Breast epithelium (tissue), 4 donors: Measurements from ENCODE around the gene GAB3. TPM values are rescaled to one million over a fixed set of nuclear protein-coding genes. Genes with fewer than 3 reads are reported as not detected.

Experiments used
- DNase-seq, 2 donors: peaks; one replicate each; pipeline ENCODE4 v3.0.0-alpha.2; 2019; ENCODE audit warnings: low spot score in 2 of 2
- H3K27ac ChIP-seq, 2 donors: fragments of 200-600 bp; sonication (generic) in 1 of 2; one replicate each; pipeline ENCODE4 v1.5.1; 2016 to 2019; ENCODE audit warnings: mild to moderate bottlenecking in 1 of 2
- H3K27me3 ChIP-seq, 2 donors: fragments of 200-600 bp; sonication (generic) in 1 of 2; one replicate each; pipeline versions ENCODE4 v1.5.1 to v1.6.0; 2017 to 2019; ENCODE audit warnings: control low read depth in 1 of 2, mild to moderate bottlenecking in 1 of 2
- H3K36me3 ChIP-seq: fragments of 200-600 bp; one replicate; pipeline ENCODE4 v1.5.1; 2019
- H3K4me1 ChIP-seq, 2 donors: fragments of 200-600 bp; sonication (generic); one replicate each; pipeline ENCODE4 v1.5.1; 2016 to 2019; ENCODE audit warnings: control low read depth in 1 of 2
- H3K4me3 ChIP-seq, 3 donors: fragments of 200-600 bp; sonication (generic); 1 replicate in 2 of 3; 2 replicates in 1 of 3; pipeline ENCODE4 v1.5.1; 2016 to 2019; ENCODE audit warnings: mild to moderate bottlenecking in 3 of 3, moderate library complexity in 2 of 3
- H3K9me3 ChIP-seq, 2 donors: fragments of 200-600 bp; sonication (generic) in 1 of 2; one replicate each; pipeline ENCODE4 v1.5.1; 2016 to 2019; ENCODE audit warnings: control low read depth in 1 of 2
- POLR2A ChIP-seq: fragments of 450-650 bp; IDR thresholded peaks from one replicate; pipeline ENCODE4 v1.6.1; 2016; ENCODE audit warnings: antibody characterized with exemption, mild to moderate bottlenecking, moderate library complexity
- POLR2AphosphoS5 ChIP-seq, 3 donors: sonication (generic); formaldehyde crosslinking; IDR thresholded peaks; one replicate each; pipeline ENCODE4 v1.6.1; 2017; ENCODE audit warnings: antibody characterized with exemption in 3 of 3
- intact Hi-C: fragments of 100-400 bp; cut with DNase I; formaldehyde crosslinking; loops from one replicate; pipeline ENCODE4 v1.15.1; 2023; ENCODE audit warnings: low total_unique reads
- total RNA-seq, 3 donors: library from RNA; depleted of rRNA; stranded (reverse); fragments of >200 nt; gene quantifications; one replicate each; pipeline ENCODE4 v1.1.0, GENCODE V29; 2016
- TF ChIP-seq, protein P1 (sequence below), 3 donors: fragments of 450-650 bp; IDR thresholded peaks; one replicate each; pipeline ENCODE4 v1.5.1; 2016 to 2017; ENCODE audit warnings: antibody characterized with exemption in 3 of 3, mild to moderate bottlenecking in 3 of 3, moderate library complexity in 3 of 3

Gene GAB3
- total RNA-seq, 3 donors from 2014 or later: 3.9 to 8.5 (median 5.3) TPM

DNA sequence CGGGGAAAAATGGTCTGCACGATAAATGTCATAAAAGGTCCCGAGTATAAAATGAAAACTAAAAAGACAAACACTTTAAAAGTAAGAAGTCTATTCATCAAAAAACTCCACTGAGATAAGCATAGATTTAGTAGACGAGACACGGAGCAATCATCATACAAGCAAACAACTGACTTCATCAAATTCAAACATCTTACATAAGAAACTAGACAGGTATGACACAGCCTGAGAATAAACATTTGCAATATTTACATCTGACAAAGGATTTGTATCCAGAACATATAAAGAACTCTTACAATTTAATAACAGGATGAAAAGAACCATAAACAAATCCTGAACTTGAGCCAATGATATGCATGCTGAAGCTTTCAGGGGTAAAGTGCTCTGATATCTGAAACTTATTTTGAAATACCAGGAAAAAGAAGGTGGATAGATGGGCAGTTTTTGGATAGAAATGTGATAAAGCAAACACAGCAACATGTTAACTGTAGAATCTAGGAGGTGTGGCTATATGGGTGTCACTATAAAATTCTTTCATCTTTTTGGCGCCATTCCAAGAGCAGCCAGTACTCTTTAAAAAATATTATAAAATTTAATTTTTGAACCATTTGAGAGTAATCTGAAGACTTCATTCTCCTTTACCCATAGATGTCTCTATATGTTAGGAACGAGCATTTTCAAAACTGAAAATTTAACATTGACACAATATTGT lies 42.4 kb upstream of the GAB3 start:
- H3K9me3 ChIP-seq: no peaks in the 10 kb centered on the region
- no peak overlapping the region for H3K27ac ChIP-seq
- peaks cover 0 to 3% of the 10 kb centered on the region in 2 donors for H3K27me3 ChIP-seq
- H3K4me1 ChIP-seq: no peaks in the 10 kb centered on the region
- no peak overlapping the region for H3K4me3 ChIP-seq
- H3K36me3 ChIP-seq: no peaks in the 10 kb centered on the region
- DNase-seq: no peak
- TF ChIP-seq, protein P1, sequence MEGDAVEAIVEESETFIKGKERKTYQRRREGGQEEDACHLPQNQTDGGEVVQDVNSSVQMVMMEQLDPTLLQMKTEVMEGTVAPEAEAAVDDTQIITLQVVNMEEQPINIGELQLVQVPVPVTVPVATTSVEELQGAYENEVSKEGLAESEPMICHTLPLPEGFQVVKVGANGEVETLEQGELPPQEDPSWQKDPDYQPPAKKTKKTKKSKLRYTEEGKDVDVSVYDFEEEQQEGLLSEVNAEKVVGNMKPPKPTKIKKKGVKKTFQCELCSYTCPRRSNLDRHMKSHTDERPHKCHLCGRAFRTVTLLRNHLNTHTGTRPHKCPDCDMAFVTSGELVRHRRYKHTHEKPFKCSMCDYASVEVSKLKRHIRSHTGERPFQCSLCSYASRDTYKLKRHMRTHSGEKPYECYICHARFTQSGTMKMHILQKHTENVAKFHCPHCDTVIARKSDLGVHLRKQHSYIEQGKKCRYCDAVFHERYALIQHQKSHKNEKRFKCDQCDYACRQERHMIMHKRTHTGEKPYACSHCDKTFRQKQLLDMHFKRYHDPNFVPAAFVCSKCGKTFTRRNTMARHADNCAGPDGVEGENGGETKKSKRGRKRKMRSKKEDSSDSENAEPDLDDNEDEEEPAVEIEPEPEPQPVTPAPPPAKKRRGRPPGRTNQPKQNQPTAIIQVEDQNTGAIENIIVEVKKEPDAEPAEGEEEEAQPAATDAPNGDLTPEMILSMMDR (IDR thresholded peaks at IDR 0.05): no peak
- no peak for TF ChIP-seq POLR2A
- no peak for TF ChIP-seq POLR2AphosphoS5 (IDR thresholded peaks at IDR 0.05)
- intact Hi-C loops: no loop called here

DNA sequence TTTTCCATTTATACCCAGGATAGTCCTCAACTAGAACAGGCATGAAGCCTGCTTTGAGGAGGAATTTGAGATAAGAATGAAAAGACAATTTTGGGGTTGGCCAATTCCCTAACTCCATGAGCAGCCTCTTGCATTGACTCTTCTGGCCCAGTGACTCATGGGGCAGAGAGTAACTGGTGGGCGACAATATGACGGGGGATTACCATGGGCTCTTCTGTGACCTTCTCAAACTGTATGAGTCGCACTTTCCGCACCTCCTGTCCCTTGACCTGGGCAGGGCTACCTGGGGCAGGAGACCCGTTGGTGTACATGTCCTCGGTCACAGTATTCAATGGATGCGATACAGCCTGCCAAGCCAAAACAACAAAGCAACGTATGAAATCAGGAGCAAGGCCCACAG lies 41.1 kb upstream of the GAB3 start:
- Histone ChIP-seq H3K27me3 (peaks cover 0 to 7% of the 10 kb centered on the region in 2 donors), H3K36me3 (no peaks in the 10 kb centered on the region), H3K9me3 (no peaks in the 10 kb centered on the region), H3K4me1 (no peaks in the 10 kb centered on the region), H3K4me3 (no peak overlapping the region), H3K27ac (no peak overlapping the region)
- TF ChIP-seq POLR2AphosphoS5 (IDR thresholded peaks at IDR 0.05) (no peak), POLR2A (no peak)
- TF ChIP-seq, protein P1 (IDR thresholded peaks at IDR 0.05): no peak
- intact Hi-C loops: no loop called here
- no peak for DNase-seq

DNA sequence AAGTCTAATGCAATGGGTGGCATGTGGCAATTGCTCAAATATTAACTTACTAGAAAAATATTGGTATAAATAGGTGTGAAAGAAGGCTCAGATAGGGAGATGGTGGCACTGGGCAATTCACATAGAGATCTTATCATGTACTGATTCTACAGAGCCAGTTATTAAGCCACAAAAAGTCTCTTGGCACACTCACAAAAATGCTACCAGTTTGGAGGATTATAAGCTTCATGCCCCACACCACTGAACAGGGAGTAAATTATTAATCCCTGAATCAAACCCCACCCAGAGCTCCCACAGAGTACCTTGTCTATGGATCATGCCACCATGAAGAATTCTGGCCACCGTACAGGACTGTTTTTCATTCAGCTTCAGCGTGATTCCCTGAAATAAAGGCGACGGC lies 40.6 kb upstream of the GAB3 start:
- TF ChIP-seq POLR2AphosphoS5 (IDR thresholded peaks at IDR 0.05): no peak
- TF ChIP-seq, protein P1 (IDR thresholded peaks at IDR 0.05): no peak
- no peak for TF ChIP-seq POLR2A
- H3K27ac ChIP-seq: no peak overlapping the region
- H3K36me3 ChIP-seq: no peaks in the 10 kb centered on the region
- H3K9me3 ChIP-seq: no peaks in the 10 kb centered on the region
- no peak overlapping the region for H3K4me3 ChIP-seq
- peaks cover 0 to 7% of the 10 kb centered on the region in 2 donors for H3K27me3 ChIP-seq
- no peak for DNase-seq
- intact Hi-C loops: no loop called here
- no peaks in the 10 kb centered on the region for H3K4me1 ChIP-seq

- intact Hi-C loops: no loop called here
- Histone ChIP-seq H3K4me3 (no peak overlapping the region), H3K27me3 (peaks cover 0 to 14% of the 10 kb centered on the region in 2 donors), H3K36me3 (no peaks in the 10 kb centered on the region), H3K27ac (no peak overlapping the region), H3K4me1 (no peaks in the 10 kb centered on the region), H3K9me3 (no peaks in the 10 kb centered on the region)
- DNase-seq: no peak
- TF ChIP-seq POLR2AphosphoS5 (IDR thresholded peaks at IDR 0.05) (no peak), POLR2A (no peak)
- TF ChIP-seq, protein P1 (IDR thresholded peaks at IDR 0.05): no peak
Measured at GRCh38 chrX:154785716-154786115, 34.8 kb upstream of the GAB3 start.

GRCh38 chrX:154784149-154784995 lies 33.5 kb upstream of the GAB3 start:
- no peak for TF ChIP-seq POLR2AphosphoS5 (IDR thresholded peaks at IDR 0.05)
- TF ChIP-seq, protein P1 (IDR thresholded peaks at IDR 0.05): no peak
- no peak for TF ChIP-seq POLR2A
- Histone ChIP-seq H3K4me3 (no peak overlapping the region), H3K27me3 (peaks cover 0 to 14% of the 10 kb centered on the region in 2 donors), H3K4me1 (no peaks in the 10 kb centered on the region), H3K9me3 (no peaks in the 10 kb centered on the region), H3K27ac (no peak overlapping the region), H3K36me3 (no peaks in the 10 kb centered on the region)
- intact Hi-C loops: no loop called here
- no peak for DNase-seq
